ENCODE measurements around the gene CRELD2.

CRELD2 gene

DNA sequence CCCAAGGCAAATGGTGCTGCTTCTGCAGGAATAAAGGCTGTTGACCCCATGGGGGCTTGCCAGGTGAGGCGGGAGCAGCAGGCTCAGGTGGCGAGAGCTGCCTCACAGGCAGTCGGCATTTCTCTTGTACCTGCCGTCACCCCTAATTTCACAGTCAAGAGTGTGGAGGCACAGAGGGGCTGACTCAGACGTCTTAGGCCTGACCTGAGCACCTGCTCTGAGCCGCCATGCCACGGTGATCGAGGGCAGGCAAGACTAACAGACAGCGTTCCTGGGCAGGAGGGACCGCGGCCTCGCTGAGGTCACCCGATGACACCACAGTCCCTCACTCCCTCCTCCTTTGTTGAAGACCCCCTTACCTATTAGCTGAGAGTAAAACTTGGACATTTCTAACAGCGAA lies 5.4 kb upstream of the CRELD2 start:
- no peak for DNase-seq

DNA sequence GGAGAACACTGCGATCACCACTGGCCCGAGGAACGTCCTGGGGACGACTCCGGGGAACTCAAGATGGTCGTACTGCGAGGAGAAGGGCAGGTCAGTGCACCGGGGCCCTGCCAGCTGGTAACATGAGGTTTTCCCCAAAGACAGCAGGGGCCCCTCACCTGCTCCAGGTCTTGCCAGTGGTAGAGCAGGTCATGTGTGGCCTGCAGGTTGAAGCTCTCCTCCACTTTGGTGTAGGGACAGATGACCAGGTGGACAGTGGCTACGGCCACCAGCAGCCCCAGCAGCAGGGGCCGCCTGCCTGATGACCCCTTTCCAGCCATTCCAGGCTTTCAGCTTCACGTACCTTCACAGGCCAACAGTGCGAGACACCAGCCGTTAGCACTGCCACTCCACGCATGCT lies 5.0 kb upstream of the CRELD2 start:
- DNase-seq: no peak

DNA sequence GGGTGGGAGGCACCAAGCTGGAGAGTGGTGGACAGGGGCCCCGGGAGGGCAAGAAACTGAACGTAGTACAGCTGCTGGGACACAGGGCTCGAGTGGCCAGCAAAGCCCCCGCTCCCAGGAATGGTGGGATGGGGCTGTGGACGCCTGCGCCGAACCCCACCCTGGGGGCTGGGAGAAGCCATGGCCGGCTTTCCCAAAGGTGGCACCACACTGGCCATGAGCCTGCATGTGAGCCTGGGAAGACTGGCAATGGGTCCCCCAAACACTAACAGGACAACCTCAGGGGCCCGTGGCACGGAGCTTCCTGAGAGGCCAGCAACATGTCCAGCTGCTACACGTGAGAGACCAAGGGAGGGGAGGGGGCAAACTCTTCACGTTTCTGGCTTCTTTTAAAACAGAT lies 4.2 kb upstream of the CRELD2 start:
- no peak for DNase-seq

DNA sequence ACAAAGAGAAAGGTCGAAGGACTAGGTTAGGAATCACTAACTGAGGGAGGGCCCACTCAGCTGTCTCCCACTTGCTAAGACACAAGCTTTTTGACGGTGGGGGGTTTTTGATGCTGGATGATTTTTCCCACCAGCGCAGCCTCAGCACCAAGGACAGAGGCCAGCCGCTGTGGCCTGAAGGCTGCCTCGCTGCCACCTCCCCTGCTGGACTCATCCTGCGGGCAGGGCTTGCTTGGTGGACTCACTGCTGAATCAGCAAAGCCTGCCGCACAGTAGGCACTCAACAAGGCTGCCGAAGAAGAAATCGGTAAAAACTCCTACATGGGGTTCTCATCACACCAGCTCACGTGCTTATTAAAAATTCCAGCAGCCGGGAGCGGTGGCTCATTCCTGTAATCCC lies 2.8 kb upstream of the CRELD2 start:
- no peak for DNase-seq

DNA sequence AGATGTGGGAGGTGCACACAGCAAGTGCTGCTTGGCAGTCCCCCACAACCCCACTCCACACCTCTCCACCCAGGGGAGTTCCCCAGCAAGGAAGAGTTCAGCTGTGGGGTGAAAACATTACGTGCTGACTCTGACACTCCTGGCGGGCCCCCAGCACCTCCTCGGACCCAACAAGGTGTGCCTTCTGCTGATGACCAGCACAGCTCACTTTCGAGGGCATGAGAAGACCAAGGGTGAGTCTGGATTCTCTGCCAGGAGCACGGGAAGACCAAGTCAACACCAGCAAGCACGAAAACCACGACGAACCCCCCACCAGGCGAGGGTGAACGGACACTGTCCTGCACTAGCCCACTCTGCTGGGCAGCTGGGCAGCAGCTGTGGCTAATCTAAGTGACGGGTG lies 1.6 kb upstream of the CRELD2 start:
- no peak for DNase-seq

DNA sequence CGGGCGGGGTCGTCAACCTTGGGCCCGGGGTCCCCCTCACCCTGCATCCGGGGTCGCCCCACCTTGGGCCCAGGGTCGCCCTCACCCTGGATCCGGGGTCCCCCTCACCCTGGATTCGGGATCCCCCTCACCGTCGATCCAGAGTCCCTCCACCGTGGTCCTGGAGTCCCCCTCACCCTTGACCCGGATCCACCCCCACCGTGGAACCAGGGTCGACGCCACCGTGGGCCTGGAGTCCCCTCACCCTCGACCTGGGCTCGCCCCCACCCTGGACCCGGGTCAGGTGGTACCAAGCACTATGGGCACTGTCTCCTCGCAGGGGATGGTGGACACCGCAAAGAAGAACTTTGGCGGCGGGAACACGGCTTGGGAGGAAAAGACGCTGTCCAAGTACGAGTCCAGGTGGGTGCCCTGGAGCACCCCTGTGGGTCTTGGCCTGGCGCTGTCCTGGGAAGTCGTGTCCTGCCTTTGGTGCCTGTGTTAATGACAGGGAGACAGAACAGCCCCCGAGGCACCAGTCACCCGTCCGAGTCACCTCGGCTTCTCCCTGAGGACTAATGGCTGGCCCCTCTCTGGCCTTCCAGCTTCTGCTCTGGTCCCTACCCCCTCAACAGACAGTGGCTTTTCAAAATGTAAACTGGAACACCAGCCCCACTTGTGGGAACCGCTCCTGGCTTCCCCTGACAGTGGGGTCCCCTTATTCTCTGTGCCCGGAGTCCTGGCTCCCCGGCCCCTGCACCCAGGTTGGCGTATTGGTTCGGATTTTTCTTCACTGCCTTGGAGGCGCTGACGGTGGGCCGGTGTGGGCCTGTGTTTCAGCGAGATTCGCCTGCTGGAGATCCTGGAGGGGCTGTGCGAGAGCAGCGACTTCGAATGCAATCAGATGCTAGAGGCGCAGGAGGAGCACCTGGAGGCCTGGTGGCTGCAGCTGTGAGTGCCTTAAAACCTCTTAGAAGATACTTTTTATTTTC lies 762 bp downstream of the CRELD2 start:
- DNase-seq: no peak

DNA sequence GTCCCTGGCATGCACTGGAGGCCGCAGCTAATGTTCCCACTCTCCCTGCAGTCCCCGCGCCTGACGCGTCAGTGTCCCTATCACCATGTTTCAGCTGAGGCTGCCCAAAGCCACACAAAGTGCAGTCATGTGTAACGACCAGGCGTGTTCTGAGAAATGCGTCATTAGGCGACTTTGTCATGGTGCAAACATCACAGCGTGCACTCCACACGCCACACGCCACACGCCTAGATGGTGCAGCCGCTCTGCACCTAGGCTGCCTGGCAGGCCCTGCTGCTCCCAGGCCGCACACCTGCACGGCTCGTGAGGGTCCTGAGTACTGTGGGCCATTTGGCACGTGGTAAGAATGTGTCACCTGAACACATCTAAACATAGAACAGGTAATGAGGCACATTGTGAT lies 2.4 kb downstream of the CRELD2 start:
- DNase-seq: no peak

DNA sequence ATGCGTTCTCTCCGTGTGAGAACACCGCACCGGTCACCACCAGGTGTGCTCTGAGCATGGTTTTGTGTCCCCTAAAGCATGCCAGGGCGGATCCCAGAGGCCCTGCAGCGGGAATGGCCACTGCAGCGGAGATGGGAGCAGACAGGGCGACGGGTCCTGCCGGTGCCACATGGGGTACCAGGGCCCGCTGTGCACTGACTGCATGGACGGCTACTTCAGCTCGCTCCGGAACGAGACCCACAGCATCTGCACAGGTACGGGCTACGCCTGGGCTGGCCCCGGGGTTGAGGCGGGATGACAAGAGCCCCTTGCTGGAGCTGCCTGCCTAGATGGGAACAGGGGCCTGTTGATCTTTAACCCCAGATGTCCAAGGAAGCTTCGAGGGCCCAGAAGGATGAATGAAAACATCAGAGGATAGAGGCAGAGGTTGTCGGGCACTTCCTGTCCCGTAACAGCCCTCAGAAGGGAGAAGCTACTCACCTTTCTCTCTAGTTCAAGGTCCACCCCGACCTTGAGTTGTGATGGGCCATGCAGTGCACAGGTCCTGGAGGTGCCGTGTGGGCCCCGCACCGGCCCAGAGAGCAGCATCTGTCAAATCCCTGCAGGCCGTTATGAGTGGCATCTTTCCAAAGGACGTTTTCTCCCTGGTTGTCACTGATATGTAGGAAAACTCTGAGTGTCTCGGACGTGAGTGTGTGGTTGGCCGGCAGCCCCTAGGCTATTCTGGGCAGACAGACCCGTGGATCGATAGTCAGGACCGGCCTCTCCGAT lies 3.3 kb downstream of the CRELD2 start:
- DNase-seq: no peak

DNA sequence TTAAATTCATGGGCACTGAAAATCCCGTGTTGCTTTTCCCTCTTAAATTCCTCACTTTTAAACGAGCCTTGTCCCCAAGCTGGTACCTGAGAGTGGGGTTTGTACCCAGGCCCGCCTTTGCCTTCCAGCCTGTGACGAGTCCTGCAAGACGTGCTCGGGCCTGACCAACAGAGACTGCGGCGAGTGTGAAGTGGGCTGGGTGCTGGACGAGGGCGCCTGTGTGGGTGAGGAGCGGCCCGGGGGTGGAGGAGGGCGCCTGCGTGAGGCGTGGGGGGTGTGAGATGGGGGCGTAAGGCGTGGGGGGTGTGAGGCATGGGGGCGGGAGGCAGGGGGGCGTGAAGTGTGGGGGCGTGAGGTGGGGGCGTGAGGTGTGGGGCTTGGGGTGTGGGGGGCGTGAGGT lies 4.0 kb downstream of the CRELD2 start:
- no peak for DNase-seq

DNA sequence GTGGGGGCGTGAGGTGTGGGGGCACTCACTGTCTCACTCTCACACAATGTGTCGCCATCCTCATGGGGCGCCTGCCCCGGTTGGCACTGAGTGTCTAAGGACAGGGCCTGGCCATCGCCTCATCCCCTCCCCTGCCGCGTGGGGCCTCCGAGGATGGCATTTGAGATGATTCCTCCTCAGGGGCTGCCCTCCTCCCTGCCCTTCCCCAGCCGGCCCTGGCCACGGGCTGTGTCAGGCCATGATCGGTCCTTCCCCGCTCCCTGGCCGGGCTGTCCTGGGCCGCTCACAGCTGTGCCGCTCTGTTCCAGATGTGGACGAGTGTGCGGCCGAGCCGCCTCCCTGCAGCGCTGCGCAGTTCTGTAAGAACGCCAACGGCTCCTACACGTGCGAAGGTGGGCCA lies 4.5 kb downstream of the CRELD2 start:
- DNase-seq: no peak

DNA sequence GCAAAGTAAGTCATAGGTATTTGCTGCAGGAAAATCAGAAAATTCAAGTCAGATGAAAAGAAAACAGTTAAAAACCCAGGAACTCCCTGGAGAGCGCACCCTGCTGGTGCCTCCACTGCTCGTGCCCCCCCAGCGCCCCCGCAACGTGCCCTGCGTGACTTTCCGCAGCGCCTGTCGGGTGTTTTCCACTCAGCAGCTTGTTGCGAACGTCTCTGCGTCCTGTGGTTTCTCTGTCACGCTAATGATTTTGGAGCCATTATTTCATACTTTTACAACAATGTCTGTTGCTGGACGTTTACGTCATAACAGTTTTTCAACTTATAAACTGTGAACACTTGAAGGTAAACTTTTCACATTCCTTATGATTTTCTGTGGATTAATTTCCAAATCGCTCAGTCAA lies 5.0 kb downstream of the CRELD2 start:
- DNase-seq: no peak

DNA sequence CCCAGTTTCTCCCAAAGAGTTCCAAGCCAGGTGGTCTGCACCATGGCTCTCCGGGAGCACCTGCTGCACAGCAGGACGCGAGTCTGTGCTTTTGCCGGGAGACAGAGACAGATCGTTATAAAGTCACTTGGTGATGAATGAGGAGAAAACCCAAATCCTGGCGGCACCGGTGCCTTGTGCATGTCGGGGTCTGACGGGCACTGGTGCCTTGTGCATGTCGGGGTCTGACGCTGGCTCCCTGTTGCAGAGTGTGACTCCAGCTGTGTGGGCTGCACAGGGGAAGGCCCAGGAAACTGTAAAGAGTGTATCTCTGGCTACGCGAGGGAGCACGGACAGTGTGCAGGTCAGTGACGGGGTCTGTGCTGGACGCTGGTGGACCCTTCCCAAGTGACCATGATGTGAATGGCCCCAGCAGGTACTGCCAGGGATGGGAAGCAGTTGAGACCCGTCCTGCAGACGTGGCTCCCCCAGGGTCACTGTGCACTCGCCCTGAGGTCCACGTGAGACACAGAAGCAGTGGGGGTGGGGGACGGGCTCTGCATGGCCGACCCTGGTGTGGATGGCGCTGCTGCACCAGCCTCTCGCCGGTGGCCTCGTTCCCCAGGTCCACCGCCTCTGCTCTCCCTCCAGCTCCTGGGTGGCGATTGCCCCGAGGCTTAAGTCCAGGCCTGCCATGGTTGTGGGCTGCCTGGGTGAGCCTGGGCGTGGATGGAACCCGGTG lies 5.8 kb downstream of the CRELD2 start:
- no peak for DNase-seq

DNA sequence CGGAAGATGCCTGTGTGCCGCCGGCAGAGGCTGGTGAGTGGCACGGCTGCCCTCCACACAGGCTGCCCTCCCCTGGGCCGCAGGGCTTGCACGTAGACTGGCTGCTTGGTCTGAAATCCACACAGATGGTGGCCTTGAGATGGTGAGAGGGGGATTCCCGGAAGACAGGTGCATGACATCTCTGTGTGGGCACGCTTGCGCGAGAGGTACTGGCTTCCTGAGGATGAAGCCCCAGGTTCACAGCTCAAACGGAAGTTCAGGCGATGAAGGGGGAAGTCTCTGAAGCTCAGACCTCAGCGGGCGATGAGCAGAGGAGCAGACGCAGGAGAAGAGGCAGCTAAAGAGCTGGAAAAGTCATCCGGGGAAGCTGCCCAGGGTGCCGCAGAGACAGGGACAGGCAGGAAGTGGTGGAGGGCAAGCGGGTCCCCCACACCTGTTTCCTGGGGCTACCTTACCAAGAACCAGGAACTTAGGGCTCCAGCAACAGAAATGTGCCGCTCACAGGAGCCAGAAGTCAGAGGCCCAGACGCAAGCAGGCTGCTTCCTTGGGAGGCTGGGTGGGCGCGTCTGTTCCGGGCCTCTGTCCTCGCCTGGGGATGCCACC lies 7.2 kb downstream of the CRELD2 start:
- no peak for DNase-seq

DNA sequence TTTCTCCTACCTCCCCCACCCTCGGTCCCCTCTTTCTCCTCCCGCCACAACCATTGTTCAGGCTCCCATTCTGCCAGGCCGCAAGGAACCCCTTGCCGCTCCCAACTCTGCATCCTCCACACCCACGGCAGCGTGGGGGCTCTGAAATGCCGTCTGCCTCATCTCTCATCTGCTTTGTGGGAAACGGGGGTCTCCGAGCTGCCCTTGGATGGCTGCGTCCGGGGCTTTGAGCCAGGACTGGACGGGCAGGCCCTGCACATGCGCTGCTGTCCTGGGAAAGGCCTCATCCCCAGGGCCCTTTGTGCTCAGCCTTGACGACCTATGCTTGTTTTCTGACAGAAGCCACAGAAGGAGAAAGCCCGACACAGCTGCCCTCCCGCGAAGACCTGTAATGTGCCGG lies 8.5 kb downstream of the CRELD2 start:
- DNase-seq: no peak

DNA sequence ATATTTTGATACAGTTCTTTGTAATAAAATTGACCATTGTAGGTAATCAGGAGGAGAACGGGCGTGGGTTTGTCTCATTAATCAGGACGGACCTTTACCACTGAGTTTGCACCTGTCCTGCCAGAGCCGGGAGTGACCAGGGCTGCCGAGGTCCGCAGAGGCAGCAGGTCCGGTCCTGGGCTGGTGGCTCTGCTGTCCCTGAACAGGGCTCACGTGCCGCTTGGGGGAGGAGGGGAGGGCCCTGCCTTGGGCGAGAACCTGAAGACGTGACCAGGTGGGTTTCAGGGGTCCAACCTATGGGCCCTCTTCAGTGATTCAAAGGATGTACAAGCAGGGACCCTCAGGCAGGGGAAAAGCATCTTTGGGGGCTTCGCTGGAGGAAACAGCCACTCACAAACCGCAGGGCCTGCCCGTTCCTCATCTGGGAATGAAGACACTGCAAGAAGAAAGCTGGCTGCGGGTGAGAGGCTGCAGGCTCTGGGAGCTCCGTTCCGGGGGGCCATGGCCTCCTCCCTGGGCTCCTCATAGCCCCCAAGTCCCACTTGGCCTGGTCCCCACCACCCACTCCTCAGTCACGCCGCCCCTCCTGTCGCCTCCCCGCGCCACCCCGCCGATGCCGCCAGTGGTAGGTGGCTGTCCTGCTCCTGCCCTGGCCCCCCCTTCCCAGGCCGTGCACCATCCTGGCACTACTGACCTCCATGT lies 9.2 kb downstream of the CRELD2 start:
- no peak for DNase-seq

DNA sequence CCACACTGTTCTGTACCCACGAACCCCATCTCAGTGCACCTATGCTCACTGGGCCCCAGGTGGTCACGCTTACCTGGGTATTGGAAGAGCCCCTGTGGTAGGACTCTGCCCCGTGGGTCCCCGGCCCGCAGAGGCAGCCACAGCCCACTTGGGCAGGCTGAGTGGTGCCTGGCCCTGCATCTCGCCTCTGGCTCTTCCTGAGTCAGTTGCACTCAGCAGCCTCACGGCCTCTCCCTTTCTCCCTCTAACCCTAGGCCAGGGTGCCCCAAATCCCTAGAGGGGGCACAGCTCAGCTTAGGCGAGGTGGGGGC lies 9.7 kb downstream of the CRELD2 start:
- no peak for DNase-seq

DNA sequence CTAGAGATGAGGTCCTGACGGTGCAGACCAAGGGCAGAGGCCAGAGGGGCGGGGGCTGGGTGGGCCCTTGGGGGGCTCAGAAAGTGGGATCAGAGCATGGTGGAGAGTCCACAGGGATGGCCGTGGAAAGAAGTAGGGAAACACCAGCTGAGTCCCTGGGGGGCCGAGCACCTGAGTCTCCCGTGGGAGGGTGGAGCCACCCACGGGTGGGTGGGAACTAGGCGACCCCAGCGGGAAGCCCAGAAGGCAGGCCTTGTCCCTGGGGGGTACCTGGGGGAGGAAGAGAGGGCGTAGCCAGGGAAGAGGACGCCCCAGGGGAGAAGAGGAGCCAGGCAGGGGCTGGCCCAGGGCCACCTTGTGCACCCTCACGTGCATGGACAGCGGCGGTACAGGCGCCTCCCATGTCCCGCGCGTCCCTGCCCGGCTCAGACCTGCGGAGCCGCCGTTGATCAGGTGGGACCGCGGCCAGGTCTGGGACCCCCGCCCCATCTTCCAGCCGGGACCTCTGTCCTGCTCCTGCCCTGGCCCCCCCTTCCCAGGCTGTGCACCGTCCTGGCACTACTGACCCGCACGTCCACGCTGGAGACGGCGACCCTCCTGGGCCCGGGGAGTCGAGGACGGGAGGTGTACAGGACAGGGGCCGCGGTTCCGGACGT lies 10.2 kb downstream of the CRELD2 start:
- no peak for DNase-seq

DNA sequence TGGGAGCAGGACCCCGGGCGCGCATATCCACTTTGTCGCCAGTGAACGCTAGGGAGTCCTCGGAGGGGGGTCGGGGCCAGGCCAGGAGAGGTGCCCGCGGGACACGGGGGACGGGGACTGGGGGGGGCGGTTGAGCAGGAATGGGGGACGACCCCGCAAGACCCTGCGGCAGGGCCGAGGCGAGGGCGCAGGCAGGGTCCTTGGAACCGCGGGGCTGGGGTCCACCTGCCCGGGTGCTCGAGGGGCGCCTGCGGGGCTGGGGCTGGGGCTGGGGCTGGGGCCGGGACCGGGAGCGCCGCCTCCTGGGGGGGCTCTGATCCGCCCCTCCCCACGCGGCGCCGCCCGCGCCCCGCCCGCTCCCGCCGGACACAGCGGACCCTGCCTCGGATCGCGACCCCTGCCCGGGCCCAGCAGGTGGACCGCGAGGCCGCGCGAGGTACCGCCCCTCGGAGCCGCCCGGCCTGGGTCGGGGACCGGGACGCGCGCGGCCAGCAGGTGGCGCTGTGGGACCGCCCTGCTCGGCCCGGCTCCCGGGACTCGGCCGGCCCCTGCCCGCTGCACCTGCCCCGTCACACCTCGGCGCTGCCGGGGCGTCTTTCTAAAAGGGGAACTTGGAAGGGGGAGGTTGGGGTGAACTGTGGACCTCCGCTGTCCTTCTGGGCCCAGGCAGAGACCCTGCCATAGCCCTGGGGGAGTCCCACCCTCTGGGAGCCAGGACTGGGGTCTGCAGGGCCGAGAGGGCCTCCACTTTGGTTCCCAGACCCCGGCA lies 11.0 kb downstream of the CRELD2 start:
- DNase-seq: peak in 1 of 2 donors; percentile 69

DNA sequence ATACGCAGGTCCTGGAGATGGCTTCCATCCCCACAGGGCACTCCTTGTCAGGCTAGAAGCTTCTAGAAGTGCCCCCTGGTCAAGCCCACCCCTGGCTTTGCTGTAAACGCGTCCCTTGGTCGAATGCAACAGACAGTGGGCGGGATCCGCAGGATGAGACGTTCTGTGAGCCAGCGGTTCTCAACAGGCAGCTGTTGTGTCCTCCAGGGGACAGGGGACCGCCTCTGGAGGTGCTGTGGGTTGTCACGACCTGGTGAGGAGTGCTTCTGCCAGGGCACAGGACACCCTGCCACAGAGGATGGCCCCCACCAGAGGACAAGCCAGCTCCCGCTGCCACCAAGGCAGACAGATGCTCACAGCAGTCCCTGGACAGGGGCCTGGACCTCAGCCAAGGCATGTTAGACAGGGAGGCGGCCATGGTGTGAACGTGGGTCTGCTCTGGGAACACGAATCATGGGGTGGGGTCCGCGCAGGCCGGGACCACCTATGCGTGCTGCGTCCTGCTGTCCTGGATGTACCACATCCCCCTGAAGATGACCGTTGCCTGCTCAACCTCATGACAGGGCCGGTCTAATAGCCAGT lies 11.7 kb downstream of the CRELD2 start:
- no peak for DNase-seq

DNA sequence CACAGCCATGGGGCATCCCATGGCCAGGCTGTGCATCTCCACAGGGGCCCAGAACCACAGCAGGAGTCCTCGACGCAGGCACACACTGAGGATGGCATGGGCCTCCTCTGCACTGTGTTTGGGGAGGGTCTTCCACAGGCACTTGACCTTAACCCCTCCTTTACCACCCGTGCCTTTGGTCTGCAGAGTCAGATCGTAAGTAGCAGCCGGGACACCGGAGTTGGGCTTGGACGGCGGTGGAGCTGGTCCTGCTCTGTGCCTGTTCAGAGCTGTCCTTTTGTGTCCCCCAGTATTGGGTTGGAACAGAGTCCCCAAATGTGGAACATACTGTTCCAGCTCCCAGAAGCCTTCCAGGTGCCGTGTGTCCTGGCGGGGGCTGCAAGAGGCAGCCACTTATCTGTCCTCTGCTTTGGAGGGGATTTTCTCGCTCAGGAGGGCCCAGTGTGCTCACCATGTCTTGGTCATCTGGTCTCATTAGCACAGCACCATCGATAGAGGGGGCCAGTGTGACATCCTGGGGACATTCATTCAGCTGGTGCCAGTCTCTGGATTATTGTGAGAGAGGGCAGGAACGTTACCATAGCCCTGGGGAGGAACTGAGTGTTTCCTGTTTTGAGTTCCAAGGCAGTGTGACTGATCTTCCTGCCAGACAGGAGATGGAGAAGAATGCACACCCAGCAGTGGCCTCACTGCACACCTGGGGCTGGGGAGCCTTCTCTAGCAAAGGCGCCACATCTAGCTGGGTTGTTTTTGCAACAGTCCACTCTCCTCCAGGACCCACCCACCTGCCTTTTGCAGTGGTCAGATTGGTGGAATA lies 12.4 kb downstream of the CRELD2 start:
- peak; percentile 88 to 90 for DNase-seq

Data from inflammatory macrophage treated with lipopolysaccharide for 1 hour (primary cell).